NCI-H2107 treated with DMSO at 0.1 percent for 48 hours (cell line): ENCODE measurements around the gene LHX3.
A peak's percentile ranks its signal among the peaks of the same experiment; 100 is the strongest.

Experiments
- DNase-seq: peaks from one replicate; lab custom pipeline; 2025; ENCODE audit not compliant: unreplicated experiment; lab: John Stamatoyannopoulos, UW

Gene LHX3

GRCh38 chr9:136204838-136205706 is at the start of gene LHX3:
Gene LHX3, minus strand, starts transcription at chr9:136205128. Its CDS starts 116 bp downstream, at chr9:136205012.
- no peak for DNase-seq

GRCh38 chr9:136253246-136254130 is 48.6 kb upstream of the LHX3 start:
- no peak for DNase-seq

GRCh38 chr9:136252846-136253245 is 47.9 kb upstream of the LHX3 start:
- DNase-seq, result no peak

- no peak for DNase-seq
Observed at GRCh38 chr9:136252281-136252680, 47.4 kb upstream of the LHX3 start.

- no peak for DNase-seq
Observed at GRCh38 chr9:136251264-136252115, 46.6 kb upstream of the LHX3 start.

GRCh38 chr9:136250676-136251075 is 45.7 kb upstream of the LHX3 start:
- DNase-seq, result no peak

GRCh38 chr9:136249877-136250559 is 45.1 kb upstream of the LHX3 start:
- DNase-seq, result peak; percentile 75

- no peak for DNase-seq
Observed at GRCh38 chr9:136248951-136249876, 44.3 kb upstream of the LHX3 start.

GRCh38 chr9:136247947-136248637 is 43.2 kb upstream of the LHX3 start:
- DNase-seq, result no peak

- no peak for DNase-seq
Observed at GRCh38 chr9:136247551-136247916, 42.6 kb upstream of the LHX3 start.

- no peak for DNase-seq
Observed at GRCh38 chr9:136246849-136247550, 42.1 kb upstream of the LHX3 start.

GRCh38 chr9:136245219-136246150 is 40.6 kb upstream of the LHX3 start, which contains the start of gene QSOX2:
Gene QSOX2, minus strand, starts transcription at chr9:136245812. Its CDS starts 9 bp downstream, at chr9:136245803.
- DNase-seq, result peak; percentile 41

GRCh38 chr9:136244969-136245218 is 40.0 kb upstream of the LHX3 start:
- DNase-seq, result no peak

- DNase-seq, result peak; percentile 53
Observed at GRCh38 chr9:136244122-136244968, 39.4 kb upstream of the LHX3 start.

GRCh38 chr9:136243631-136244030 is 38.7 kb upstream of the LHX3 start:
- no peak for DNase-seq

- DNase-seq, result peak; percentile 51
Observed at GRCh38 chr9:136242918-136243525, 38.1 kb upstream of the LHX3 start.
